Muscle of leg (tissue), 11 donors: ENCODE data around the gene ADAMTS3. TPM values are rescaled to one million over a fixed set of nuclear protein-coding genes. Genes with fewer than 3 reads are reported as not detected.

ENCODE experiments used
- DNase-seq: peaks from one replicate; pipeline ENCODE4 v3.0.0; 2013
- H3K27ac ChIP-seq: one replicate; pipeline ENCODE4 v1.5.1; 2013; ENCODE audit warnings: mild to moderate bottlenecking, low read length, control low read depth
- H3K27me3 ChIP-seq: one replicate; pipeline ENCODE4 v1.6.1; 2013; ENCODE audit warnings: low read length; ENCODE audit not compliant: control insufficient read depth, insufficient read depth
- H3K36me3 ChIP-seq: one replicate; pipeline ENCODE4 v1.6.1; 2013; ENCODE audit warnings: low read length; ENCODE audit not compliant: control insufficient read depth, insufficient read depth
- H3K4me1 ChIP-seq: one replicate; pipeline ENCODE4 v1.6.1; 2013; ENCODE audit warnings: low read length; ENCODE audit not compliant: control insufficient read depth, insufficient read depth
- H3K4me3 ChIP-seq: one replicate; pipeline ENCODE4 v1.5.1; 2013; ENCODE audit warnings: low read length, control low read depth
- H3K9me3 ChIP-seq: replicated peaks from 2 replicates; pipeline ENCODE4 v1.6.1; 2013; ENCODE audit warnings: low read depth, low read length; ENCODE audit not compliant: control insufficient read depth
- WGBS: methylation state at CpG from one replicate; pipeline ENCODE4 v1.1.5; 2013; ENCODE audit warnings: missing lambda C conversion rate; ENCODE audit not compliant: insufficient coverage; 5-methylcytosine and 5-hydroxymethylcytosine counted together
- polyA plus RNA-seq, 8 donors: library from polyadenylated mRNA; unstranded; fragments of 120-200 nt; gene quantifications; one replicate each; pipeline versions ENCODE4 v1.2.1 to v1.2.3, GENCODE V29; 2013; ENCODE audit warnings: inconsistent platforms in 1 of 8, low replicate concordance in 1 of 8; ENCODE audit not compliant: insufficient read length in 8 of 8, insufficient read depth in 1 of 8
- total RNA-seq: library from RNA; stranded (reverse); fragments of 120-200 nt; gene quantifications from one replicate; pipeline ENCODE4 v1.2.4, GENCODE V29; 2013

Gene ADAMTS3
- total and polyA plus RNA-seq, 9 donors, result 1.6 to 6.9 (median 3.7) TPM

GRCh38 chr4:72365016-72365415, 204.0 kb downstream of the ADAMTS3 start:
- Histone ChIP-seq H3K9me3 (no peaks in the 10 kb centered on the region), H3K27me3 (no peaks in the 10 kb centered on the region), H3K4me1 (no peaks in the 10 kb centered on the region), H3K27ac (no peak overlapping the region), H3K4me3 (no peak overlapping the region), H3K36me3 (no peaks in the 10 kb centered on the region)
- no peak for DNase-seq
- no CpG with 5 or more reads among the region's 1 CpG for WGBS

GRCh38 chr4:72360075-72360474, 208.9 kb downstream of the ADAMTS3 start:
- no CpG with 5 or more reads among the region's 6 CpGs for WGBS
- Histone ChIP-seq H3K4me3 (no peak overlapping the region), H3K4me1 (no peaks in the 10 kb centered on the region), H3K36me3 (no peaks in the 10 kb centered on the region), H3K9me3 (no peaks in the 10 kb centered on the region), H3K27ac (no peak overlapping the region), H3K27me3 (no peaks in the 10 kb centered on the region)
- DNase-seq, result no peak

GRCh38 chr4:72358483-72358882, 210.5 kb downstream of the ADAMTS3 start:
- no peak for DNase-seq
- H3K9me3 ChIP-seq, result no peaks in the 10 kb centered on the region
- H3K36me3 ChIP-seq, result no peaks in the 10 kb centered on the region
- H3K4me1 ChIP-seq, result no peaks in the 10 kb centered on the region
- no peak overlapping the region for H3K4me3 ChIP-seq
- no CpG with 5 or more reads among the region's 2 CpGs for WGBS
- no peak overlapping the region for H3K27ac ChIP-seq
- H3K27me3 ChIP-seq, result no peaks in the 10 kb centered on the region

- DNase-seq, result no peak
- H3K4me1 ChIP-seq, result no peaks in the 10 kb centered on the region
- no peak overlapping the region for H3K4me3 ChIP-seq
- no peaks in the 10 kb centered on the region for H3K9me3 ChIP-seq
- no CpG with 5 or more reads among the region's 1 CpG for WGBS
- no peak overlapping the region for H3K27ac ChIP-seq
- H3K27me3 ChIP-seq, result no peaks in the 10 kb centered on the region
- H3K36me3 ChIP-seq, result no peaks in the 10 kb centered on the region
Observed at GRCh38 chr4:72357908-72358307, 211.1 kb downstream of the ADAMTS3 start.

- no peak for DNase-seq
- Histone ChIP-seq H3K4me1 (no peaks in the 10 kb centered on the region), H3K4me3 (no peak overlapping the region), H3K36me3 (no peaks in the 10 kb centered on the region), H3K27ac (no peak overlapping the region), H3K27me3 (no peaks in the 10 kb centered on the region), H3K9me3 (no peaks in the 10 kb centered on the region)
- 81% methylated on average over 2 of the region's 4 CpGs for WGBS
Observed at GRCh38 chr4:72352711-72353110, 216.3 kb downstream of the ADAMTS3 start.

GRCh38 chr4:72351521-72351920, 217.5 kb downstream of the ADAMTS3 start:
- no peak overlapping the region for H3K27ac ChIP-seq
- no CpG with 5 or more reads among the region's 2 CpGs for WGBS
- no peaks in the 10 kb centered on the region for H3K9me3 ChIP-seq
- H3K4me3 ChIP-seq, result no peak overlapping the region
- H3K4me1 ChIP-seq, result no peaks in the 10 kb centered on the region
- H3K27me3 ChIP-seq, result no peaks in the 10 kb centered on the region
- no peak for DNase-seq
- H3K36me3 ChIP-seq, result no peaks in the 10 kb centered on the region

- DNase-seq, result no peak
- no peaks in the 10 kb centered on the region for H3K9me3 ChIP-seq
- no peaks in the 10 kb centered on the region for H3K27me3 ChIP-seq
- H3K36me3 ChIP-seq, result no peaks in the 10 kb centered on the region
- no peaks in the 10 kb centered on the region for H3K4me1 ChIP-seq
- H3K4me3 ChIP-seq, result no peak overlapping the region
- H3K27ac ChIP-seq, result no peak overlapping the region
Observed at GRCh38 chr4:72348701-72349100, 220.3 kb downstream of the ADAMTS3 start.

DNA sequence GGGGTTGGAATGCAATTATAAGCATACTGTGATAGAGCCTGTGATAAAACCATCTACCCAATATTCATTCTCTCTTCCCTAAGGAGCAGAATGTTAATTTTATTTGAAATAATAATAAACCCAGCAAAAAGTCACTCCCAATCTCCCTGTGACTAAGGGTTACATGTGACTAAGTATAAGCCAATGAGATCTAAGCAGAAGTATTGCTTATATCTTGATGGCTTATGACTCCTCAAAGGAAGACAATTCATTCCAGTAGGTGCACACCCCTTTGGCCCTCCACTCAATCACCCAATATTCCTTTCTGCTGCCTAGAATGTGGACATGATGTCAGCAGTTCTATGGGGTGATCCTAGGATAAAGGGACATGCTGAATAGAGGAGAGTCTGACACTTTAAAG, 224.6 kb downstream of the ADAMTS3 start:
- no peak overlapping the region for H3K27ac ChIP-seq
- H3K4me3 ChIP-seq, result no peak overlapping the region
- DNase-seq, result no peak
- no peaks in the 10 kb centered on the region for H3K27me3 ChIP-seq
- H3K36me3 ChIP-seq, result no peaks in the 10 kb centered on the region
- no peaks in the 10 kb centered on the region for H3K4me1 ChIP-seq
- H3K9me3 ChIP-seq, result no peaks in the 10 kb centered on the region

DNA sequence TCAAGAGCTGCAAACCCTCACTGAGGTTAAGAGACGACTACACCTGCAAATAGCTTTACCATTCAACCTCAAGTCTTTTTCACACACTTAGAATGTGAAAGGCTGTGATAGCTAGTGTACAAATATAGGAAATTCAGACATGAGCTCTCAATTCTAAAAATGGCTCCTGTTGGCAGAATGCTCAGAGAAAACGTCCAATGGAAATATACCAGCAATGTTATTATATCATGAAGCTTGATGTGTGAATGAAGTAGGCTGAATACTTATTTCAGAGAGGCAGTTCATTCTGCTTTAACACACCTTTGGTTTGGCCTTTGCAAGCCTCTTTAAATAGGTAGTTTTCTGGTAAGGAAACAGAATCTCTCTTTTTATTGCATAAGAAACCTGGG, 227.6 kb downstream of the ADAMTS3 start:
- Histone ChIP-seq H3K4me1 (no peaks in the 10 kb centered on the region), H3K4me3 (no peak overlapping the region), H3K27ac (no peak overlapping the region), H3K27me3 (no peaks in the 10 kb centered on the region), H3K9me3 (no peaks in the 10 kb centered on the region), H3K36me3 (no peaks in the 10 kb centered on the region)
- WGBS, result no CpG with 5 or more reads among the region's 2 CpGs
- DNase-seq, result peak; percentile 13

DNA sequence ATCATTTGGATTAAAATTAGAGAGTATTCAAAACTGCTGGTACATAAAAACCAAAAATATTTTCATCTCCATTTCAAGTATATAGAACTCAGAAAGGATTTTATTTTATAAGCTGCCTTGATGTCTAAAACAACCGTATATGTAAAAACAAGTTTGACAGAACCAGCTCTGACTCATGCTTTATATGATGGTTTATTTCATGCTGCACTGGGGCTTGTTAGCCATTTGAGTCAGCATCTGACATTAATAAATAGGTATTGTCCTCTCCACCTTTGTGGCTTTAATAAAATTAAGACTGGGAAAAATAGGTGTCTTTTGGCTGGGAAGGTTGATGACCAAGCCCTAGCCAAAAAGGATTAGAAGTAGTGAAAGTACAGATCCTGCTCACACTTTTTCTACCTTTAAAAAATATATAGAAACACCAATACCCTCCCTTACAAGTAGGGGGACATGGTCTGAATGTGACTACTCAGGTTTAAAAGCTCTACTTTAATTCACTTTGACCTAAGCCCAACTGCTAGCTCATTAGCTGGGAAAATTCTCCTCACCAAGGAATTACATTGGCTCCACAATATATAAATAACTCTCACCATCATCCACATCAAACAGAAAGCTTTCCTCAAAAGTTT, 228.1 kb downstream of the ADAMTS3 start:
- Histone ChIP-seq H3K4me3 (no peak overlapping the region), H3K4me1 (no peaks in the 10 kb centered on the region), H3K36me3 (no peaks in the 10 kb centered on the region), H3K27ac (no peak overlapping the region), H3K9me3 (no peaks in the 10 kb centered on the region), H3K27me3 (no peaks in the 10 kb centered on the region)
- DNase-seq, result no peak
- WGBS, result no CpG with 5 or more reads among the region's 1 CpG

DNA sequence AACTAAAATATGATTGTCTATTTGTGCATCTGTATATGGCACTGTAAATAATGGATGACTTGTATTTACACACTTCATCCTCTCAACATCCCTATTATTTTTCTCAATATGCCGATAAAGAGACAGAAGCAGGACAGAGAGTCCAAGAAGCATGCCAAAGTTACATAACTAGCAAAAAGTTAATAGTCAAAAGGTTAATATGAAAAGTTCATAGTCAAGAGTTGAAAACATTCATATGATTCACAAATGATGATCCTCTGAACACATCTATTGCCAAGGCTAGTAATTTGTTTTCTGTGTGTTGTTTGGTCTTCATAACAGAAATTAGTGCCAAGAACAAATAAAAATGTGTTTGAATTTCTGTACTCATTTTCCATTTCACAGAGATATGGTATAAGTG, 231.0 kb downstream of the ADAMTS3 start:
- no peak overlapping the region for H3K27ac ChIP-seq
- H3K36me3 ChIP-seq, result no peaks in the 10 kb centered on the region
- no peak for DNase-seq
- no peaks in the 10 kb centered on the region for H3K9me3 ChIP-seq
- H3K27me3 ChIP-seq, result no peaks in the 10 kb centered on the region
- H3K4me1 ChIP-seq, result no peaks in the 10 kb centered on the region
- H3K4me3 ChIP-seq, result no peak overlapping the region
- no CpG with 5 or more reads among the region's 1 CpG for WGBS
